HT1080 (cell line): ENCODE measurements around the gene PCDHB16. TPM values are rescaled to one million over a fixed set of nuclear protein-coding genes. Genes with fewer than 3 reads are reported as not detected.
"Not testable (repeated sequence)": the region's sequence is repeated elsewhere in the genome, so short reads cannot be mapped to it uniquely, and the experiment has no call there.

Experiments
- DNase-seq: peaks from one replicate; pipeline ENCODE4 v3.0.0-alpha.2; 2015; ENCODE audit warnings: low read depth
- total RNA-seq: library from RNA; depleted of rRNA; stranded (reverse); fragments of >200 nt; shearing (Covaris generic); gene quantifications from 2 replicates; pipeline ENCODE4 v1.2.3, GENCODE V29; 2014

The PCDHB16 gene
- total RNA-seq, 1 experiment from 2014 or later, result not detected

- DNase-seq, result no peak
Measured at GRCh38 chr5:141180313-141180712, 1.9 kb upstream of the PCDHB16 start.

DNA sequence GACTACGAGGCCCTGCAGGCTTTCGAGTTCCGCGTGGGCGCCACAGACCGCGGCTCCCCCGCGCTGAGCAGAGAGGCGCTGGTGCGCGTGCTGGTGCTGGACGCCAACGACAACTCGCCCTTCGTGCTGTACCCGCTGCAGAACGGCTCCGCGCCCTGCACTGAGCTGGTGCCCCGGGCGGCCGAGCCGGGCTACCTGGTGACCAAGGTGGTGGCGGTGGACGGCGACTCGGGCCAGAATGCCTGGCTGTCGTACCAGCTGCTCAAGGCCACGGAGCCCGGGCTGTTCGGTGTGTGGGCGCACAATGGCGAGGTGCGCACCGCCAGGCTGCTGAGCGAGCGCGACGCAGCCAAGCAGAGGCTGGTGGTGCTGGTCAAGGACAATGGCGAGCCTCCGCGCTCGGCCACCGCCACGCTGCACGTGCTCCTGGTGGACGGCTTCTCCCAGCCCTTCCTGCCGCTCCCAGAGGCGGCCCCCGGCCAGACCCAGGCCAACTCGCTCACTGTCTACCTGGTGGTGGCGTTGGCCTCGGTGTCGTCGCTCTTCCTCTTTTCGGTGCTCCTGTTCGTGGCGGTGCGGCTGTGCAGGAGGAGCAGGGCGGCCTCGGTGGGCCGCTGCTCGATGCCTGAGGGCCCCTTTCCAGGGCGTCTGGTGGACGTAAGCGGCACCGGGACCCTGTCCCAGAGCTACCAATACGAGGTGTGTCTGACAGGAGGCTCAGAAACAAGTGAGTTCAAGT is 2.1 kb downstream of the PCDHB16 start:
- not testable (repeated sequence) for DNase-seq

- DNase-seq, result no peak
Measured at GRCh38 chr5:141186897-141187512, 4.8 kb downstream of the PCDHB16 start, which contains the start of gene PCDHB9. Gene PCDHB9 (plus strand): TSS chr5:141187161. CDS start chr5:141187319, 158 bp downstream.

GRCh38 chr5:141188682-141189081 is 6.5 kb downstream of the PCDHB16 start:
- not testable (repeated sequence) for DNase-seq

- DNase-seq, result not testable (repeated sequence)
Measured at GRCh38 chr5:141189131-141189530, 6.9 kb downstream of the PCDHB16 start.

DNA sequence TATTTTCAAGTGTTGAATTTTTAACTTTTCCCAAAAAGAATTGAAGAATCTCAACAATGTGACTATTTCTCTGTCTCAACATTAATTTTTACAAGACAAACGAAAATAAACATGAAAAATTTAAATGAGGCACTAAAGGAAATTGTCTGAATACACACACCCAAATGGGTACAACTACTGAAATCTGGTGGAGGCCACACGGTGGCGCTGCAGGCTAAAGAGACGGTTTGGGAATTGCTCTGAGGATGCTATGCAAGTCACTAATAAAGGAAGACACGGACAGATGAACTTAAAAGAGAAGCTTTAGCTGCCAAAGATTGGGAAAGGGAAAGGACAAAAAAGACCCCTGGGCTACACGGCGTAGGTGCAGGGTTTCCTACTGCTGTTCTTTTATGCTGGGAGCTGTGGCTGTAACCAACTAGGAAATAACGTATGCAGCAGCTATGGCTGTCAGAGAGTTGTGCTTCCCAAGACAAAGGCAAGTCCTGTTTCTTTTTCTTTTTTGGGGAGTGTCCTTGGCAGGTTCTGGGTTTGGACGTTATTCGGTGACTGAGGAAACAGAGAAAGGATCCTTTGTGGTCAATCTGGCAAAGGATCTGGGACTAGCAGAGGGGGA is 10.0 kb downstream of the PCDHB16 start, which contains the start of gene PCDHB10:
PCDHB10 (plus strand) TSS at position 244 of the 616 bp plus-strand sequence; CDS start at position 444, 200 bp downstream.
- DNase-seq, result peak; percentile 19

DNA sequence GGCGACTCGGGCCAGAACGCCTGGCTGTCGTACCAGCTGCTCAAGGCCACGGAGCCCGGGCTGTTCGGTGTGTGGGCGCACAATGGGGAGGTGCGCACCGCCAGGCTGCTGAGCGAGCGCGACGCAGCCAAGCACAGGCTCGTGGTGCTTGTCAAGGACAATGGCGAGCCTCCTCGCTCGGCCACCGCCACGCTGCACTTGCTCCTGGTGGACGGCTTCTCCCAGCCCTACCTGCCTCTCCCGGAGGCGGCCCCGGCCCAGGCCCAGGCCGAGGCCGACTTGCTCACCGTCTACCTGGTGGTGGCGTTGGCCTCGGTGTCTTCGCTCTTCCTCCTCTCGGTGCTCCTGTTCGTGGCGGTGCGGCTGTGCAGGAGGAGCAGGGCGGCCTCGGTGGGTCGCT is 12.1 kb downstream of the PCDHB16 start:
- DNase-seq, result not testable (repeated sequence)

GRCh38 chr5:141196363-141196762 is 14.2 kb downstream of the PCDHB16 start:
- DNase-seq, result no peak

DNA sequence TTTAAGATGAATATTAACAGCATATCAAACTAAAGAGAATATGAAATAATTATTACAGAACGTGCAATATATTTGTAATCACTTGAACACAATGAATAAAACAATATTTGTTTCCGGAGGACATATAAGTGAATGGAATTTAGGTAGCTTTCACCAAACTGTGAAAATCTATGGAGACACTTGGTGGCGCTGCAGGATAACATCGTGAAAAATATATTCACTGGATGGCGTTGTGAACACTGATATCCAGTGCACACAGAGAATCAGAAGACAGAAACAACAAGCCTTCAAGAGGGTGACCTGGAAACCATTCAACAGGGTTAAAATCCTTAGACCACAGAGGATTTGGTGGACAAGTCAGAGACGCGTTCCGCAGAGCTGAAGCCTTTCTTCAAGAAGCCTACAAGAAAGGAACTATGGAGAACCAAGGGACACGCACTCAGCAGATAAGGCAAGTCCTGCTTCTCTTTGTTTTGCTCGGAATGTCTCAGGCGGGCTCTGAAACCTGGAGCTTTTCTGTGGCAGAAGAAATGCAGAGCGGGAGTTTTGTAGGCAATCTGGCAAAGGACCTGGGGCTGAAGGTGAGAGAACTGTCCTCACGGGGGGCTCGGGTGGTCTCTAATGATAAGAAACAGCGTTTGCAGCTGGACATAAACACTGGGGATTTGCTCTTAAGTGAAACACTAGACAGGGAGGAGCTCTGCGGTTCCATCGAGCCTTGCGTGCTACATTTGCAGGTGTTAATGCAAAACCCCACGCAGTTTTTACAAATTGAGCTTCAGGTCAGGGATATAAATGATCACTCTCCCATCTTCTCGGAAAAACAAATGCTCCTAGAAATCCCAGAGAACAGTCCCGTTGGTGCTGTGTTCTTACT is 17.4 kb downstream of the PCDHB16 start, which contains the start of gene PCDHB11:
PCDHB11 (plus strand) TSS at position 269 of the 877 bp plus-strand sequence; CDS start at position 417, 148 bp downstream.
- no peak for DNase-seq

DNA sequence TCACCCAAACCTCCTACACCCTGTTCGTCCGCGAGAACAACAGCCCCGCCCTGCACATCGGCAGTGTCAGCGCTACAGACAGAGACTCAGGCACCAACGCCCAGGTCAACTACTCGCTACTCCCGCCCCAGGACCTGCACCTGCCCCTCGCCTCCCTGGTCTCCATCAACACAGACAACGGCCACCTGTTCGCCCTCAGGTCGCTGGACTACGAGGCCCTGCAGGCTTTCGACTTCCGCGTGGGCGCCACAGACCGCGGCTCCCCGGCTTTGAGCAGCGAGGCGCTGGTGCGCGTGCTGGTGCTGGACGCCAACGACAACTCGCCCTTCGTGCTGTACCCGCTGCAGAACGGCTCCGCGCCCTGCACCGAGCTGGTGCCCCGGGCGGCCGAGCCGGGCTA is 18.9 kb downstream of the PCDHB16 start:
- DNase-seq, result not testable (repeated sequence)

- not testable (repeated sequence) for DNase-seq
Measured at GRCh38 chr5:141201646-141202045, 19.5 kb downstream of the PCDHB16 start.

DNA sequence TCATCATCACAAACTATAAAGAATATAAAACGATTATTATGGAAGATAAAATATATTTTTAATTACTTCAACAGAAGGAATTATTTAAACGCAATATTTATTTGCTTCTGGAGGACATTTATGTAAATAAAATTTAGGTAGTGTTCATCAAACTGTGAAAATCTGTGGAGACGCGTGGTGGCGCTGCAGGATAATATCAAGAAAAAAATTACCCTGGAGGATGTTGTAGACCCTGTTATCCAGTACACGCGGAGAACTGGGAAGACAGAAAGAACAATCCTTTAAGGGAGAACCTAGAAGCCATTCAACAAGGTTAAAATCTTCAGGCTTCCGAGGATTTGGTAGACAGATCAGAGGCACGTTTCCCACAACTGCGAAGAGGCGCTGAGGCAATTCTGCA is 26.3 kb downstream of the PCDHB16 start, which contains the start of gene PCDHB12:
PCDHB12 (plus strand) TSS at position 242 of the 400 bp plus-strand sequence. CDS start 189 bp downstream, outside the sequence.
- DNase-seq, result no peak

DNA sequence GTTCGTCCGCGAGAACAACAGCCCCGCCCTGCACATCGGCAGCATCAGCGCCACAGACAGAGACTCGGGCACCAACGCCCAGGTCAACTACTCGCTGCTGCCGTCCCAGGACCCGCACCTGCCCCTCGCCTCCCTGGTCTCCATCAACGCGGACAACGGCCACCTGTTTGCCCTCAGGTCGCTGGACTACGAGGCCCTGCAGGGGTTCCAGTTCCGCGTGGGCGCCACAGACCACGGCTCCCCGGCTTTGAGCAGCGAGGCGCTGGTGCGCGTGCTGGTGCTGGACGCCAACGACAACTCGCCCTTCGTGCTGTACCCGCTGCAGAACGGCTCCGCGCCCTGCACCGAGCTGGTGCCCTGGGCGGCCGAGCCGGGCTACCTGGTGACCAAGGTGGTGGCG is 28.1 kb downstream of the PCDHB16 start:
- not testable (repeated sequence) for DNase-seq

DNA sequence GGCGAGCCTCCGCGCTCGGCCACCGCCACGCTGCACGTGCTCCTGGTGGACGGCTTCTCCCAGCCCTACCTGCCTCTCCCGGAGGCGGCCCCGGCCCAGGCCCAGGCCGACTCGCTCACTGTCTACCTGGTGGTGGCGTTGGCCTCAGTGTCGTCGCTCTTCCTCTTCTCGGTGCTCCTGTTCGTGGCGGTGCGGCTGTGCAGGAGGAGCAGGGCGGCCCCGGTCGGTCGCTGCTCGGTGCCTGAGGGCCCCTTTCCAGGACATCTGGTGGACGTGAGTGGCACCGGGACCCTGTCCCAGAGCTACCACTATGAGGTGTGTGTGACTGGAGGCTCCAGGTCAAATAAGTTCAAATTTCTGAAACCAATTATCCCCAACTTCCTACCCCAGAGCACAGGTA is 28.7 kb downstream of the PCDHB16 start:
- not testable (repeated sequence) for DNase-seq

DNA sequence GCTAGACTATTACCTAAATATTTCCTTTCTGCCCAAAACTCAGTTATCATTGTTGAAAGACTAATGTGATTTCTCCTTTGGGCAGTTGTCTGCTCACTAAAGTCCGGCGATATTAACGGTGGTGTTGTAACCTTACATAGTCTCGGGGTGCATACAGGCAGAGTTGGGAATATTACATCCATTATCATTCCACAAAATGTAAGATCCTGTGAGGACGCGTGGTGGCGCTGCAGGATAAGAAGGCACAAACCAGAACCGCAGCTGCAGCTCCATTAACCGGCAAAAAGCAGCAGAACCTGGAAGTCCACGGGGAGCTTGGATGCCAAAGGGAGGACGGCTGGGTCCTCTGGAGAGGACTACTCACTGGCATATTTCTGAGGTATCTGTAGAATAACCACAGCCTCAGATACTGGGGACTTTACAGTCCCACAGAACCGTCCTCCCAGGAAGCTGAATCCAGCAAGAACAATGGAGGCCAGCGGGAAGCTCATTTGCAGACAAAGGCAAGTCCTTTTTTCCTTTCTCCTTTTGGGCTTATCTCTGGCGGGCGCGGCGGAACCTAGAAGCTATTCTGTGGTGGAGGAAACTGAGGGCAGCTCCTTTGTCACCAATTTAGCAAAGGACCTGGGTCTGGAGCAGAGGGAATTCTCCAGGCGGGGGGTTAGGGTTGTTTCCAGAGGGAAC is 31.6 kb downstream of the PCDHB16 start, which contains the start of gene PCDHB13:
PCDHB13 (plus strand) TSS at position 264 of the 684 bp plus-strand sequence; CDS start at position 469, 205 bp downstream.
- peak; percentile 11 for DNase-seq

- not testable (repeated sequence) for DNase-seq
Measured at GRCh38 chr5:141214583-141214982, 32.4 kb downstream of the PCDHB16 start.

DNA sequence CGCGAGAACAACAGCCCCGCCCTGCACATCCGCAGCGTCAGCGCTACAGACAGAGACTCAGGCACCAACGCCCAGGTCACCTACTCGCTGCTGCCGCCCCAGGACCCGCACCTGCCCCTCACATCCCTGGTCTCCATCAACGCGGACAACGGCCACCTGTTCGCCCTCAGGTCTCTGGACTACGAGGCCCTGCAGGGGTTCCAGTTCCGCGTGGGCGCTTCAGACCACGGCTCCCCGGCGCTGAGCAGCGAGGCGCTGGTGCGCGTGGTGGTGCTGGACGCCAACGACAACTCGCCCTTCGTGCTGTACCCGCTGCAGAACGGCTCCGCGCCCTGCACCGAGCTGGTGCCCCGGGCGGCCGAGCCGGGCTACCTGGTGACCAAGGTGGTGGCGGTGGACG is 33.3 kb downstream of the PCDHB16 start:
- not testable (repeated sequence) for DNase-seq

- not testable (repeated sequence) for DNase-seq
Measured at GRCh38 chr5:141216035-141216434, 33.8 kb downstream of the PCDHB16 start.

GRCh38 chr5:141223112-141223783 is 41.1 kb downstream of the PCDHB16 start, which contains the start of gene PCDHB14:
Gene PCDHB14 (plus strand): TSS chr5:141223343. CDS start chr5:141223506, 163 bp downstream.
- peak; percentile 5 for DNase-seq
